Right lobe of liver (tissue), 4 donors: ENCODE results near the gene CNNM1.

Source experiments
- POLR2A ChIP-seq: fragments of 450-650 bp; IDR thresholded peaks from one replicate; pipeline ENCODE4 v1.6.1; 2017; ENCODE audit warnings: antibody characterized with exemption, mild to moderate bottlenecking
- TF ChIP-seq, protein P1 (sequence below), 4 donors: fragments of 200-600 bp in 3 of 4; fragments of 450-650 bp in 1 of 4; IDR thresholded peaks; one replicate each; pipeline versions ENCODE4 v1.5.1 to v1.8.0; 2016 to 2022; ENCODE audit warnings: antibody characterized with exemption in 4 of 4, mild to moderate bottlenecking in 2 of 4
- donor health status: DM: no; HTN: no; CAD: no.
- donor health status: DM: no; HTN: no; CAD: no.
- donor health status: DM: no; HTN: yes; CAD: no.

DNA sequence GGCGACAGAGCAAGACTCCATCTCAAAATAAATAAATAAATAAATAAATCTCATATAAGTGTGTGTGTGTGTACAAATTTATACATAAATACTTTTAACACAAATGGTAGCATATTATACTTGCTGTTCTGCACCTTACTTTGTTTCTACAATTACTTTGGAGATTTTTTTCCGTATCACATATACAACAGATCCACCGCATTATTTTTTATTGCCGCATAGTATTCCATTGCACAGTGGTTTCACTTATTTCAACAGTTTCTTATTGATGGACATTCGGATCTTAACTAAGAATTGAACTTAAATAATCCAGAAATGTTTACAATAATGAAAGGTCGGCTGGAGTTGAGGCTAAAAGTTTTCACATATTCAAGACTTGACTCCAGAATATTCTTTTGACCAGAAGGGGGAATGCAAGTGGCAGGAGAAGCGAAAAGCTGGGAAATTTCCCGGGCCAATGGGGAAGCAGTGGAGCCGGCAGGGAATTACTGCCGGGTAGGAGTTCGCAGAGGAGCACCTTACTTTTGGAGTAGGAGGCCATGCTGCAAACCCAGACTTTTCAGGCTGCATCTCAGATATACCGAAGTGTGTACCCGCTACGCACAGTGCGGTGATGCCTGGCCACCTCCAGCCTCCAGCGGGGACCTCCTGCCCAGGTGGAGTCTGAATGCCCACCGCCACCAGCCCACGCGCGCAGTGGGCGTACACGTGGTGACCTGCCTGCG is 415 bp upstream of the CNNM1 start:
- TF ChIP-seq, protein P1, sequence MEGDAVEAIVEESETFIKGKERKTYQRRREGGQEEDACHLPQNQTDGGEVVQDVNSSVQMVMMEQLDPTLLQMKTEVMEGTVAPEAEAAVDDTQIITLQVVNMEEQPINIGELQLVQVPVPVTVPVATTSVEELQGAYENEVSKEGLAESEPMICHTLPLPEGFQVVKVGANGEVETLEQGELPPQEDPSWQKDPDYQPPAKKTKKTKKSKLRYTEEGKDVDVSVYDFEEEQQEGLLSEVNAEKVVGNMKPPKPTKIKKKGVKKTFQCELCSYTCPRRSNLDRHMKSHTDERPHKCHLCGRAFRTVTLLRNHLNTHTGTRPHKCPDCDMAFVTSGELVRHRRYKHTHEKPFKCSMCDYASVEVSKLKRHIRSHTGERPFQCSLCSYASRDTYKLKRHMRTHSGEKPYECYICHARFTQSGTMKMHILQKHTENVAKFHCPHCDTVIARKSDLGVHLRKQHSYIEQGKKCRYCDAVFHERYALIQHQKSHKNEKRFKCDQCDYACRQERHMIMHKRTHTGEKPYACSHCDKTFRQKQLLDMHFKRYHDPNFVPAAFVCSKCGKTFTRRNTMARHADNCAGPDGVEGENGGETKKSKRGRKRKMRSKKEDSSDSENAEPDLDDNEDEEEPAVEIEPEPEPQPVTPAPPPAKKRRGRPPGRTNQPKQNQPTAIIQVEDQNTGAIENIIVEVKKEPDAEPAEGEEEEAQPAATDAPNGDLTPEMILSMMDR (IDR thresholded peaks at IDR 0.05): no peak
- no peak for TF ChIP-seq POLR2A
